HG03196 (cell line): Measurements from ENCODE around the gene JMJD4.

ENCODE experiments used
- ATAC-seq: cut with Tn5 transposase; IDR thresholded peaks from one replicate; pipeline ENCODE4 v1.9.1; 2021; ENCODE audit not compliant: unreplicated experiment

JMJD4 gene

DNA sequence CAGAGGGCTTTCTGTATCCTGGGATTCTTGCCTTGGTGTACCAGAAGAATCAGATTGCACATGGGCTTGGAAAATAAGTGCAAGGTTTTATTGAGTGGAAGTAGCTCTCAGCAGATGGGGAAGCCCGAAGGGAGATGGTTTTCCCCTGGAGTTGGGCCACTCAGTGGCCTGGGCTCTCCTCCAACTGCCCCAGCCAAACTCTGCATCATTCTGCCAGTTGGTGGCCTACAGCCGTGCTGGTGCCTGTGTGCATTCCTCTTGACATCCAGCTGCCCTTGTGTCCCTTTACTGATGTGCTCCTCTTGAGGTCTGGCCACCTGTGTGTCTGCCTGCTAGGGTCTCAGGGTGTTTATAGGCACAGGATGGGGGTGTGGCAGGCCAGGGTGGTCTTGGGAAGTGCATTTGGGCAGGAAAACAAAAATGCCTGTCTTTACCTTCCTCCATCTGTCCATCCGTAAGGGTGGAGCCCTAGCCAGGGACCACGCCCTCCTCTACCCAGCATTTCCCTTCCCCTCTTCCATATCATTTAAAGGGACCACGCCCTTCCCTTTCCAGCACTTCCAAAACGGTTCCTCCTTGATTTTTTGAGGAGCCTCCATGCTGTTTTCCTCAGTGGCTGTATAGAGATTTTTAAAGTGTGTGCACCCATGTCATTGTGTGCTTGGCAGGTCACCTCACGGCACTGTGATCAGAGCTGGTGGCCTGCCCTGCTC lies 19.1 kb upstream of the JMJD4 start:
- ATAC-seq: no peak

DNA sequence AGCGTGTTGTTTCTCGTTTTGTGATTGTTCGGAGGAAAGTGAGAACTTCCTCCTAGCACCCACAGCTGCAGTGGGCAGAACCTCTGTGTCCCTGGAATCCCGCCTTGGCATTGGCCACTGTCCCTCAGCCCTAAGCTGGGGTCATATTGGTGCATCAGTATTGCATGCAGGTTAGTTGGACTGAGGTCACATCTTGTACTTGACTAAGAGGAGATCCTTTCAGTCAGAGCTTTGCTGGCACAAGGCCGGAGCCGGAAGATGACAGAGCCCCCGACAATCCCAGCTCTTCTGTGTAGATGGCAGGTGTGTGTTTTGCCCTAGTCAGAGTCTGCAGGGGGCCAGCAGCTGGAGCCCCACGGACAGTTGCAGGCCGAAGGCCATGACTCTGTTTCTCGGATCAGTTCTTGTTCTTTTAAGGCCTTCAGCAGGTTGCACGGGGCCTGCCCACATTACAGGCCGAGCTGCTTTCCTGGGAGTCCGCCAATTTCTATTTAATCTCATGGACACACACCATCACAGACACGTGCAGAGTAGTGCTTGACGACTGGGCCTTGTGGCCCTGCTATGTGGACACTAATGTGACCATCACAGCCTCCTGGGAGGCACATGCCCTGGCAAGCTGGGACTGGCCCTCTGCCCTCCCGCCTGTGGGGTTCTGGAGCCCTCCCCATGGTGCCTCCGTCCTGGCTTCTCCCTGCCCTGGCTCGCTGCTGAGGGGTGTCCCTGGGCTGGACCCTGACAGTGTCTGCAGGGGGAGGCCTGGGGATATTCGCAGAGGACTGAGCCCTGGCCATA lies 15.0 kb upstream of the JMJD4 start:
- ATAC-seq: no peak

DNA sequence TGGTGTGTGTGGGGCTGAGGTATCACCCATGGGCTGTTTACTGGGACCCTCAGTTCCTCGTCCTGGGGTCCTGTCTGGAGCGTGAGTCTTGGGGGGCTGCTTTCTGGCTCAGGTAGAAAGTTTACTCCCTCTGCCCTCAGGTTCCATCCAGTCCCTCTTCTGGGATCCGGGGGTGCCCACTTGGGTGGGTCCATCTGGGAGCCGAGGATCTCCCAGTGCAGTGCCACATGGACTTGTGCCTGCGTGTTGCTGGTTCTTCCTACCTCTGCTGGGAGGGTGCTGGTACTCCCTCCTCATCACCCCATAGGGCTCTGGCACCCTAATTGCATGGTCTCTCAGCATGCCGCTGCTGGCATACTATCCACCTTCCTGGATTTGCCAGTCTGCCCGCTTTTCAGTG lies 14.1 kb upstream of the JMJD4 start:
- ATAC-seq: no peak

DNA sequence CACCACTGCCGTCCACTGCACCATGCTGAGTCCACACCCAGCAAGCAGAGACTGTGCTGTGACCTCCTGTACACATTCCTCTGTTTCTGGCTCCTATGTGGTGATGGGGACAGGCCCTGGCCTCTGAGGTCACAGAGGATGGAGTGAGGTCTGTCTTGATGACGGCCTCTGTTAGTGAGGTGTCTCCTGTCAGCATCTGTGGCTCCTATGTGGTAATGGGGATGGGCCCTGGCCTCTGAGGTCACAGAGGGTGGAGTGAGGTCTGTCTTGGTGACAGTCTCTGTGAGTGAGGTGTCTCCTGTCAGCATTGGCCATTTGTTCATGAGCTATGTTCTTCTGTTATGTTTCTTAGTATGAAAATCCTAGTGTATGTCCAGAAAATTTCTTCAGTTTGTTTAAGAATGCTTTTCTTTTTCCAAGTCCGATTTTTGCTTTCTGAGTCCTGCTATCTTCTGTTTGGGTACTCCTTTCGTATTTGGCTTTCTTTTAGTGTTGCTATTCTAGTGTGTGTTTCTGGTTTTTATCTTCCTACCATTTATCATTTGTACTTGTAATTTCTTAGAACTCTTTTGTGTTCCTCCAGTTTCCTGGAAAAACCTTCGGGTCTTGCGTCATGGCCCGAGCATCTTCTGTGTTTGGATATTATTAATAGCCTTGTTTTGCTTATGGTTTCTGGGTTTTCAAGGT lies 13.5 kb upstream of the JMJD4 start:
- no peak for ATAC-seq

DNA sequence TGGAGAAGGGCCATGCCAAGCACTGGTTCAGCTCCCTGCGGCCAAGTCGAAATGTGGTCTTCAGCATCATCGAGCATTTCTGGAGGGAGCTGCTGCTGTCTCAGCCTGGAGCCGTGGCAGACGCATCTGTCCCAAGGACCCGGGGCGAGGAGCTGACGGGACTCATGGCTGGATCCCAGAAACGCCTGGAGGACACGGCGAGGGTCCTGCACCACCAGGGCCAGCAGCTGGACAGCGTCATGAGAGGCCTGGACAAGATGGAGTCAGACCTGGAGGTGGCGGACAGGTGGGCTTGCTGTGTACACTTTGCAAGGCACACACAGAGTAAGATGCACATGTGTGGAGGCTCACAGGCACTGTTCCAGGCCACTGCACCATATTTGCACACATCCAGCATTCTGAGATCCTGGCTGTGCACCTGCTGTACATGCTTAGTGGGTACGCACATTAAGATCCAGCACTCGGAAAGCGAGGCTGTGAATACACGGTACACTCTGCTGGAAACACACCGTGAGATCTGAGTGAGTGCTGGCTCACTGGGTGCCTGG lies 12.9 kb upstream of the JMJD4 start:
- ATAC-seq: no peak

DNA sequence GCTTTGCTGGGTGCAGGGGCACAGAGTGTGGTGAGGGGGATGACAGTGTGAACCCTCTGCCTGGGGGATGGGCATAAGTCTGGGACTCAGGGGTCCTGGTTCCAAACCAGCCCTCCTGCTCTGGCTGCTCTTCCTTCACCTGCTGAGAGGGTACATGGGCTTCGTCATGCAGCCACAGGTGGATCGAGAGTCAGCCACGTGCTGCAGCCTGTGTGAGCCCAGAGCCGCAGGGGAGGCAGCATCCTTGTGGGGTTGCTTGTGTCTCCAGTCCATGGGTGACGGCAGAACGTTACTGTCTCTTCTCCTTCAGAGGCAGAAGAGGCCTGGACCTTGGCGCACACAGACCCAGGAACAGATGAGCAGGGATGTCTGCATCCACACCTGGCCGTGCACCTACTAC lies 12.3 kb upstream of the JMJD4 start:
- ATAC-seq: no peak

DNA sequence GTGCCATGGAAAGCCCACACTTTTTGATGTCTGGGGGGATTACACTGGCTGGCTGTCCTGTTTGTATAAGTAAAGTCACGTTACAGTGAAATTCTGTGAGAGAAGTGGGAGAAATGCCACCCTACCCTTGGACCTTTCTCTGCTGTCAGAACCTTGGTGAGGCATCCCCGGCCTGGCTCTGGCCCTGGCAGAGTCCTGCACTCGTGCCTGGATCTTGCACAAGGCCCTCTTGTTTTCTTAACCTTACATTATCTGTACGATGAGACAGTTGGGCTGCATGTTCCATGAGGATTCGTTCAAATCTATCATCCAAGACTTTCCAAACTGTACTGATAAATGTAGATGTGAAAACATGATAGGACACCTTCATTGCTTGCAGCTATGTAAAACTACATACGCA lies 11.6 kb upstream of the JMJD4 start:
- ATAC-seq: no peak

DNA sequence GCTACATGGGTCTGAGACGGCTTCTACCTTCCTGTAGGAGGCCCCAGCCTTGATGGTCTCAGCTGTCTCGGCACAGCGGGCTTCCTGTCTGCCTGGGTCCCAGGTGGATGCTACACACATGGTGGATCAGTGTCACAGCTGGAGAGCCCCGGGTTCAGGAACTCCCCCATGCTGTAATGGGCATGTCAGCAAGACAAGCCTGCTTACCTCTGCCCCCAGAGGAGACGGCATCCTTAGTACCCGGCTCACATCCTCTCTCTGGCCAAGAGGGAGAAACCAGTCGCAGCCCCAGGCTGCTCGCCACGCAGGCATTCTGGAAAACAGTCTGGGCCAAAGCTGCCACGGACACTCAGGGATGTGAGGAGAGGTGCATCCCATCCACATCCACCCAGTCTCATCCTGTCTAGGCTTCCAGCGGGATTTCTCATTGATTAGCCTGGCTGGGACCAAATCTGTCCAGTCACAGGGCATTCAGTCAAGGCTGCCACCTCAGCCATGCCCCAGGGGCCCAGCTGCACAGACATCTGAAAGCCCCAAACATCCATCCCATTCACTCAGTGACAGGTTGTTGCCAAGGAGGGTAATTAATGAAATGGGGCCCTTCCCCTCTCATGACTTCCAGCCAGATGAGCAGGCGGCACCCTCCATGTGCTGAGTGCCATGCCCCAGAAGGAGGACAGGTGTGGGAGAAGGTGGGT lies 10.6 kb upstream of the JMJD4 start:
- no peak for ATAC-seq

DNA sequence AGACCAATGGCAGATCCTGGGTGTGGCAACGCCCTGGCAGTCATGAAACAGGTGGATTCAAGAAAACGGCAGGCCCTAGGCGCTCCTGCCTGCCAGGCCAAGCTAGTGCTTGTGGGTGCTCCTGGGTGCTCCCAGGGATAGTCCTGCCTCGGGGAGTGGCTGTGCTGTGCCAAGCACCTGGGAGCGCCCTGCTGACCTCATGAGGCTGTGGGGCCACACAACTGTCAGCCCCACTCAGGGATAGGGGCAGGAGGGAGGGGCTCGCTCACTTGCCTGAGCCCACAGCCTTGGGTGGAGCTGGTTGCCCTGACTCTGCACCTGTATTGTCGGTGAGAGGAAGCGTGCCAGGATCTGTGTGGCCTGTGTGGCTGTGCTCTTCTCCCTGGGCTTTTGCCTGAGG lies 9.6 kb upstream of the JMJD4 start:
- ATAC-seq: no peak

DNA sequence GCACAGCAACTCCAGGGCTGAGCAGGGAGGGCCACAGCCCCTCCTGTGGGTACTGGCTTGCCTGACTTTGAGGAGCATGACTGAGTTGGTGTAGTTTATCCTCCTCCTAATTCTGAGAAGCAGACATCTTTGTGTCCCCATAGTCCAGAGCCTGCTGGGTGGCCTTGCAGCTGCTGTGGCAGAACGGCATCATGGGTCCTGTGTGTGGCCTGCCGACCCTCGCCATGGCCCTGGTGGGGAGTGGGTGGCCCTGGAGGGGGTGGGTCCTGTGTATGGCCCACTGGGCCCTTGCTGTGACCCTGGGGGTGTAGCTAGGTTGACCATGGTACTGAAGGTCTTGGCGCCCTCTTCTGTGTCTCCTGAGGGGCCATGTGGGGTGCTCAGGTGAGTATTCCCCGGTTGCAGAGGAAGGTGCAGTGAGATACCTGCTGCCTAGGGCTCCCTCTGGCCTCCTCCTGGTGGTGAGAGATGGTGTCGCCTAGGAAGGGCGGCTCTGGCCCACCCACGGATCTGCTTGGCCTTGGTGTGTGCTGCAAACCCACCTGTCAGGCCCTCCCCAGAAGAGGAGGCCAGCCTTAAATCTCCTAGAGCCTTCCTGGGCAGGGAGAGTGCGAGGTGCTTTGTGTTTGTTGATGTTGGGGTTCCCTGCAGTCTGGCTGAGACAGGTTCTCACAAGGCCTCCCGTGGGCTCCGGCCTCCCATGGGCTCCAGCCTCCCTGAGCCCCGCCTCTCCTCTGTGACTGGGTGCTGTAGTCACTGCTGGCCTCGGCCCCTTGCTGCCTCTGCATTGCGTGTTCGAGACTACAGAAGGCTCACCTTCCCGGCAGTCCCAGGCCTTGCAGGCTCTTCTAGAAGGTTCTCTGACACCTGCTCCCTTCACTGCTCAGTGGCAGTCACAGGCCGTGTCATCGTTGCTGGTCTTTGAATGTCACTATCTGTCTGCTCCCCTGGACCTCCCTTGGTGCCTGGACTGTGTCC lies 7.9 kb upstream of the JMJD4 start:
- no peak for ATAC-seq

DNA sequence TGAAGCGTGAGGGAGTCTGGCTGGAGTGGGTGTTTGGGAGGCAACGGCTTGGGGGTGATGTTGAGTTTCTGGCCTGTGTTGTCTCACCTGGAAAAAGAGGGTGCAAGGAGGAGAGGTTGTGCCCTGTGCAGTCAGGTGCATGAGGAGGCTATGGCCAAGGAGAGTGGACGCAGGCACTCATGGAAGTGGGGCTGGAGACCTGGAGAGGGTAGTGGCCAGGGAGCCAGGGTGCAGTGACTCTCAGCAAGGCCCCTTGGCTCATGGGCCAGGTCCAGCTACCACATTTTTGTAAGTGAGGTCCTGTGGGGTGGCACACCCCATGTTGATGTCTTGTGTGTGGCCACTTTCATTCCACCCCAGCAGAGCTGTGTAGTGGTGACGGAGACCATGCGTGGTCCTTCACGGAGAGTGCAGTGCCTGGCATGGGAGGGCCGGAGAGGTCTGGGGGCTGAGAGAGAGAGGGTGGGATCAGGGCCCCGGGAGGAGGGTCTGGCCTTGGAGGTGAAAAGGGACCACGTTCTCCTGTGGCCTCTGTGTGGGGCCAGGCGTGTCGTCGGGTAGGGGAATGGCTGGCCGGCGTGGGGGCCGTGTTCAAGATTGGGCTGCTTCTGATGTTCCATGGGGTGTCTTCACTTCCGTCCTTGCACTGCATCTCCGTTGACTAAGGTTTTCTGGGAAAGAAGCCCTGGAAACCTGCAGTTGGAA lies 6.2 kb upstream of the JMJD4 start:
- no peak for ATAC-seq

DNA sequence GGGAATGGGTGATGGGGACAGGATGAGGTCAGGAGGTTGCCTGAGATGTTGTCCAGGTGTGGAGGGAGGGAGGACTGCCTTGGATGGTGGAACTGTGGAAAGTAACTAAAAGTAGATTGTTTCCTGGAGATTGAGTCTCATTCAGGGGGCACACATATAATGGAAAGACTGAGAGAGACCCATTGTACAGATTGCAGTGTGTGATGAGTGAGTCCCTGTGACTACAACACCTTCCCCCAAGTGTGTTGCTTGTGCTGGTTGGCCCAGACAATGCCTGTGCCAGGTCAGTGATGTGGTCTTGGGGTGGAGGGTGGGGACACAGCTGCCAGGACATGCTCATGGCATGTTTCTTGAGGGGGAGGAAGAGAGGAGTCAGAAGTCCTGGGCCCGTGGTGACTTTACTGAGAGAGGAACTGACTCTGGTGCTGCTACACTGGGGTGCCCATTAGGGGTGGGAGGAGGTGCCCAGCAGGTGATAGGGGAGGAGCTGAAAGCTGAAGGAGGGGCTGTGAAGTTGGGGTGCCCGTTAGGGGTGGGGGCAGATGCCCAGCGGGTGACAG lies 5.4 kb upstream of the JMJD4 start:
- ATAC-seq: no peak

DNA sequence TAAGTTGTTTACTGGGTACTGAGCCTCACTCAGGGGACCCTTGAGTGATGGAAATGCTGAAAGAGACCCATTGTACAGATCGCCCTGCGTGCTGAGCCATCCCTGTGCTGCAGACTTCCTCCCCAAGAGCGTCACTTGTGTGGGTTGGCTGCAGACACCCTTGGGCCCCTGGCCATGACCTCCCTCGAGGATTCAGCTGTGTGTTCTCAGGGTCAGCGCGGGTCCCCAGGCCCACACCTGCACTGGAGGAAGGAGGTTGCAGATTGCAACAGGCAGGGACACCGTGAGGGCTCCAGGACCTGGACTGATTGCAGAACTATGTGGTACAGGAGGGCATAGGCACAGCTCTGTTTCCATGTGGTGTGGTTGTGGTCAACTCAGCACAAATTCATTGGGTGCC lies 4.5 kb upstream of the JMJD4 start:
- ATAC-seq: no peak

DNA sequence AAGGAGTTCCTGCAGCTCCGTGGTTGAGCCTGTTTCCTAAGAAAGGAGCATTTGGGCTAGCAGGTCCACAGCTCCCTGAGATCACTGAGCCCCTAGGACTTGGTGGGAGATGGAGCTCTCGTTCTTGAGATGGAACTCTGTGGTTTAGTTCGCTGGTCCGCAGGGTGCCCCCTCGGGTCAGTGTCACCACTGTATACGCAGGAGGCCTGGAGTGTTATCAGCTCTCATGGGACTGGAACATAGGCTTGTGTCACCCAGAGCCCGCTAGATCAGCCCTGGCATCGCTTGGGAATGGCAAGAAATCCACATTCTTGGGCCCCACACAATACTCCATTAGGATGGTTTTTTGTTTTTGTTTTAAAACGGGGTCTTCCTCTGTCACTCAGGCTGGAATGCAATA lies 3.7 kb upstream of the JMJD4 start:
- ATAC-seq: no peak

DNA sequence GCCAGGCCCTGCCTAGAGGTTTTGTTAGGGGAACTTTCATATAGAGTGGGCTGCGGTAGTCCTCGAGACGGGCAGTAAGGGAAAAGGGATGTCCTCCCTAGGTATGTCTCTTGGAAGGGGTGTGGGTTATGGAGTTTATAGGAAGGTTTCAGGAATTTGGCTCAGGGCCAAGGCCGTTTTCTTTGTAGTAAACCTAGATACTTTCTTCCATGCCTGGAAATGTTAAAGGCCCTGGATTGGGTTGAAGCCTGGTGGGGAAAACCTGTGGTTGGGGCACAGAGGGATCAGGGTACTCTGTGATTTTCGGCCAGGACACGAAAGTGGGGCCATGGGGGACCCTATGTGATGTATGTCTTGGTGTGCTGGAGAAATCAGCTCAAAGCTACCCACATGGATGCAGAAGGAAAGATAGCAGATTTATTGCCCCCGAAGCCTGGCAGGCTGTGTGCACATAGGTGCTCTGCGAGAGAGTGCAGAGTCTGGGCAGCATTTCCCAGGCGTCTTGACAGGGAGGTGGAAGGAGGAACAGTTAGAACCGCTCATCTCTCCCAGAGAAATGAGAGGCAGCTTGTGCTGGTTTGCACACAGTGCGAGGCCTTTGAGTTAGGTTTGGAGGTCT lies 1.8 kb upstream of the JMJD4 start:
- no peak for ATAC-seq

DNA sequence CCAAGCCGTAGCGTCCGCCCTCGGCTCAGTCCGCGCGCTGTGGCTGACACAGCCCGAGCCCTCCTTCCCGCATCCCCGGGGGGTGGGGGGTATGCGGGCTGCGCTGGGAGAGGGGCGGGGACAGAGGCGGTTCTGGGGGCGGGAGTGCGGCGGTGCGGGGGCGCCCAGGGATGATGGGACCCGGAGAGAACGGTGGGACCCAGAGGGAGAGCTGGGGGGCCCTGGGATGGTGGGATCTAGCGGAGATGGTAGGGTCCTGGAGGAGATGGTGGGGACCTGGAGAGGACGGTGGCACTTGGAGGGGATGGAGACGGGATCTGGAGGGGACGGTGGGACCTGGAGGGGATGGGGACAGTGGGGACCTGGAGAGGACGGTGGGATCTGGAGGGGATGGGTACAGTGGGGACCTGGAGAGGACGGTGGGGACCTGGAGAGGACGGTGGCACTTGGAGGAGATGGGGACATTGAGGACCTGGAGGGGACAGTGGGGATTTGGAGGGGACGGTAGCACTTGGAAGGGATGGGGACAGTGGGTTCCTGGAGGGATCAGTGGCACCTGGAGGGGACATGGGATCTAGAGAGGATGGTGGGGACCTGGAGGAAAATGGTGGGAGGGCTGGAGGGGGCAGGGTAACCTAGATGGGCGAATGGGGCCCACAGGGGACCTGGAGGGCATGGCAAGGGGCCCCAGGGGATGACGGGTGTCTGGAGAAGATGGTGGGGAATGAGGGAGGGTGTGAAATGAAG lies 610 bp upstream of the JMJD4 start:
- peak; percentile 20 for ATAC-seq

DNA sequence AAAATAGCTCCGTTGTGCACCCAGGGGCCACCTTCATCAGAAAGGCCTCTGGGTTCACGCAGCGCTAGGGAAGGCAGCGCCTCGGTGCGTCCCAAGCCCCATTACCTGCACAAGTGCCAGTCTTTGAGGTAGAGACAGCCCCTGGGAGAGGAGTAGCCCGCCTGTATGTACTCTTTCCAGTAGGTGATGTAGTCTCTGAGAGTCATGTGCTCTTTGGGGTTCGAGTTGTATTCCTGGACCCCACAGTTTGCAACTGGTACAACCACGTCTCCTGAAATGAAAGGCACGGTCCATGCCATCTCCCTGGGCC lies 601 bp downstream of the JMJD4 start:
- ATAC-seq: peak; percentile 3
